HG02588 (cell line): ENCODE data around the gene SLC46A3.
"Not testable (repeated sequence)": the region's sequence is repeated elsewhere in the genome, so short reads cannot be mapped to it uniquely, and the experiment has no call there.

Source experiments
- ATAC-seq: cut with Tn5 transposase; IDR thresholded peaks from one replicate; pipeline ENCODE4 v1.9.1; 2021; ENCODE audit warnings: mild to moderate bottlenecking, moderate library complexity; ENCODE audit not compliant: unreplicated experiment

Gene SLC46A3

DNA sequence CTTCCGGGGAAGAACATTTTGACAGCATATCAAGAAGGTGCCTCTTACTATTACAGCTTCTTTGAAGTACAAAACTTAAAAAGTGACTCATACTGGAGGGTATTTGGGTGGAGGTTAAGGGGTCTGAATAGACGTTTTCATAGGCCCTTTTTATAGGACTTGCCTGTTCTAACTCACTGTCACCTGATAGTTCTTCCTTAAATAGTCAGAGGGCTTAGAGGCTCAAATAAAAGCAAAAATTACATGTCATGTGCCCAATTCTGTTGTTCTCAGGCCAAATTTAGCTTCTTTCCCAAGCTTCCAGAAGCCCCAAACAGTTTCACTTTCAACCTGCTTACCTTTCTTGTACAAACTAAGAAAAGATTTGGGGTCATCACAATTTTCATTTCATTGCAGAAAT is 16.1 kb upstream of the SLC46A3 start:
- ATAC-seq: no peak

DNA sequence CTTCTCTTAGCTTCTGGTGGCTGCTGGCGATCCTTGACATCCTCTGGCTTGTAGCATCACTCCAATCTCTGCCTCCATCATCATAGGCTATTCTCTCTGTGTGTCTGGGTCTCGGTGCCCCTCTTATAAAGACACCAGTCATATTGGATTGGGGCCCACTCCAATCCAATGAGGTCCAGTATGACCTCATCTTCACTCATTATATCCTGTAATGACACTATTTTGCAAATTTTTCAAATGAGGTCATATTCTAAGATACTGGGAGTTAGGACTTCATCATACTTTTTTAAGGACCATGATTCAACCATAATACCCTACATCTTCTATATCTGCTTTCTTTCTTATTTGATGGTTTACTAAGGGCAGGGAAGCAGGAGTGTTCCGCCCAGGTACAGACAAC is 12.0 kb upstream of the SLC46A3 start:
- ATAC-seq: no peak

DNA sequence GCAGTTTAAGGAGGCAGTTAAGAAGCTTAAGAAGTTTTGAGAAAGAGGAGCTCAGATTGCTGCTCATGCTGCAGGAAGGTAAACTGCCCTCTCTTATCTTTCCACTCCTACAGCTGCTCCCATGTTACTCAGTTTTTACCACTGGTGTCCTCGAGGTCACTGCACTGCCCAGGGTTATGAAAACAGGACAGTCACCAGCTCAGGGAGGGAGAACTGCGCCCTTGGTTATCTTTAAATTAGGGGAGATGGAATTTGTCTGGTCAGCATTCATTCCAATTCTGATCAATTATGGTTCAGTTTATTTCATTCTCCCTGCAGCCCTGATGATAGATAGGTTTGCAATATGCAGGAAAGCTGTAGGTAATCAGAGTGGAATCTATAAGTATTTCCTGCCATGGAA is 10.8 kb upstream of the SLC46A3 start:
- no peak for ATAC-seq

DNA sequence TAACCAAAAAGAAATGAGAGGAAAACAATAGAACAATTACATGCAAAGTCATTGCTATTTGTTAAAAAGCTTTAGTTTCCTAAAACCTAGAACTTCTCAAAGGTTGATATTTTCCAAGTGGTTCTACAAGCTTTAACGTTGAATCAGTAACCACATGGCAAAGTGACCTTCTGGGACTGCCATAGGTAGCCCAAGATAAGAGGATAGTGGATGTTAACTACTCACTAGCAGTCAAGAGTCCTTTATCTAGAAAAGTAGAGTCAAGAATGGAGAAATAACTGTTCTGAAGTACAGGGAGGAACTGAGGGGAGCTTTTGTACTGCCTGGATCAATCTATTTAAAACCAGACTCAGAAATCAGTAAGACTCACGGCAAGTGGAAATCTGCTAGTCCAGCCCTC is 9.9 kb upstream of the SLC46A3 start:
- no peak for ATAC-seq

DNA sequence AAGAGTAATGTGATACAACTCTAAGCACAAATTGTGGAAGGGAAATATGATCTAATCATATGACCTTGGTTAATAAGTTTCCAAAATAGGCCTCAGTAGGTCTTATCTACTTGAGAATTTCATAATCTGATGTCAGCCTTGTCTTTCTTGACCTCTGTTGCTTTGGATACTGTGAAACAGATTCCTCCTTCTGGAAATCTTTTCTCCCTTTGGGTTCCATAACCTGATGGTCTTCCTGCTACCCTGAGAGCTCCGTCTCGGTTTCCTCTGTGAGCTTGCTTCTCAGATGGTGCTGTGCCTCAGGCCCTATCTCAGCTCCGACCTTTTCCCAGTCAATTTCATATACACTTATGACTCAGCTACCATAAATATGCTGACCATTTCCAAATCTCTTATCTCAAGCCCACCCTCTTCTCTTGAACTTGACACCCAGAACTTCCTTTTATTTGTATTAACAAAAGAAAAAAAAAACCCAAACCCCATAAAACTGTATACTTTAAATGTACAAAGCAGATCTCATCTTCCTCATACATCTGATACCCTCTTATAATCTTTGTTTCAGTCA is 6.4 kb upstream of the SLC46A3 start:
- no peak for ATAC-seq

DNA sequence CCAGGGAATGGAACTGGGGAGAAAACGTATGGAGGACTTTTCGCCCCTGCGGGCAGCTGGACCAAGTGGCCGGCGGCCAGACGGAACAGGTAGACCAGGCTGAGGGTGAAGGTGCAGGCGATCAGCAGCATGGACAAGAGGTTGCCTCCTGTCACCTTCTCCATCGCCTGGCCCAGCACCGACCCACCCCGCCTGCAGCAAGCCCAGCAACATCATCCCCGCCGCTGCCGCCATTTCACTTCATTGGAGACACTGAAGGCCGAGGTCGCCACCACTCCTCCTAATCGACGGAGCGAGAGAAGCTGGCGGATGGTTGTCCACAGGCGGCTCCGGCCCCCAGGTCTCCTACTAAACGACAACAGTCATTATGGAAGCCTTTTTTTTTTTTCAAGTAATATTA is 5.0 kb upstream of the SLC46A3 start:
- ATAC-seq: no peak

DNA sequence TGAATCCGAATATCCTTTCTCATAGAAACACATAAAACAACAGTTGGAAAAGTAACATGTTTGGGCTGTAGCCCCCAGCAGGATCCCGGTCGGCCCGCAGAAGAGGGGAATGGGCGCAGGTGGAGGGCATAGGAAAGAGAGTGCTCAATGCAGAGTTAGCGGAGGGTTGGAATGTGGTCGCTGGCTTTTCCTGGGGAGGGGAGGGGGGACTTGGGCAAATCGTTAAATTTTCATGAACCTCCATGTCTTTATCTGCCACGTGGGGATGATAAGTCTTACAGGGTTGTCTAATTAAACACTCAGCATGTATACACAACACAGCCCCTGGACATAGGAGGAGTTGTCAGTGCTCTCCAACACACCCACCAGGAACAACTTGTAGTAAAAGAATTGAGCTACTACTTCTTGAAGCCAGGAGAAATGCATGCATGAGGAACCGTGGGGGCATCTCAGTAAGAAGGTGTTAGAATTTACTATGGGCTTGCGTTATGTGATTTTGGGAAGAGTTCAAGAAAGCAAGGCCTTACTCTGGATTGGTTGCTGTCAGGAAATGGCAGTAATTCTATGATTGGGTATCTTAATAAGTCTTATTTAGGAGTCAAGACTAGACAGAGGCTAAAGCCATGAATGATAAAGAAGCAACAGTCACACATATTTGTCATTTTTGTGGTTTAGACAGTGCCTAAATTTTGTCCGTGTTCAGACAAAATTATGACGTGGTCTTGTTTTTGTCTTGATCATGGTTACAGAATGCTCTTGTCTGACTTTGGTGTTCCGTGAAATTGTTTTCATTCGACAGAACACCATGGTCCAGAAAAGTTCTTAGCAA is 671 bp upstream of the SLC46A3 start:
- no peak for ATAC-seq

DNA sequence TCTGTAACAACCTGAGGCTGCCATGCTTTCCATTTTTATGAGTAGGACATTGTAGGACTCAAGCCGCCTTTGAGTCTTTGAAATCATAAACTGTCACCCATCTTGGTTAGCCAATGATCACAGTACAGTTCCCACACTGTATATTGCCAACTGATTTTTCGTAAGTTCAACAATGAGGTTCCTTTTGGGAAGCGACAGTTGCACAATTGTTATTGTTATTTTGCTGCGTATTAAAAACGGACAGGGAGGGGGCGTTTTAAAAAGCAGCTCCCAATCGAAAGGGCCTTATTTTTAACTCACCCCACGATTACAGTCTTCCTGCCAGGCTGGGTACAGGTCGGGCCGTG is 601 bp downstream of the SLC46A3 start:
- no peak for ATAC-seq

DNA sequence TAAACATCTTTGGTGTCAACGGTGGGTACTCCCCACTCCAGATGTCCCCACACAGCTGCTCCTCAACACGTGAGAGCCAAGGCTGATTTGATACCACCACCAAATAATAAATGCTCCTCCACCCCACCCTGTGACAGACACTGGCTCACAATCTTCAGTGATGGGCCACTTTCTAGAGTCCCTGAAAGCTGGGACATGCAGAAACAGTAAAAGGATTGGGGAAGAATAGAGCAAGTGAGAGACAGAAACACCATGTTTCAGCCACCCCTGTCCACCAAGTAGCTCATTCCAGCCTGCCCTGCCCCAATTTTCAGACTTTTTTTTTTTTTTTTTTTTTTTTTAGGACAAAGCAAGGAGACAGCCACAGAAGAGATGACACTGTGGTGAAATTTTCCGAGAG is 1.6 kb downstream of the SLC46A3 start:
- no peak for ATAC-seq

DNA sequence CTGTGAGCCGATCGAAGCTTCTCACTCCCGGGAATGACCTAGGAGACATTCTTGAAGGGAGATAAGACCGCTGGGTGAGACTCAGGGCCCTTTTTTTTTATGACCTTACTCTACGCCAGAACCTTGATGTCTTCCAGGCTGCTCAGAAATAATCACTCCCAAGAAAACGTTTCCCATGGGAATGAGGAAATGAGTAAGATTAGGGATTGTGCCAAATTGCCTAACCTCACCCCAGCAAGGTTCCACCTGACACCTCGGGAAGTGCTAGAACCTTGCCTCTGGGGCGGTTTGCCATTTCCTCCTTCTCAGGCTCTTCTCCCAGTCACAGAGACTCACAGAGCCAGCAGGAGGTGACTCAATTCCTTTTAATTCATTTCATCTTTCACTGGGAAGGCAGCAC is 2.3 kb downstream of the SLC46A3 start:
- no peak for ATAC-seq

DNA sequence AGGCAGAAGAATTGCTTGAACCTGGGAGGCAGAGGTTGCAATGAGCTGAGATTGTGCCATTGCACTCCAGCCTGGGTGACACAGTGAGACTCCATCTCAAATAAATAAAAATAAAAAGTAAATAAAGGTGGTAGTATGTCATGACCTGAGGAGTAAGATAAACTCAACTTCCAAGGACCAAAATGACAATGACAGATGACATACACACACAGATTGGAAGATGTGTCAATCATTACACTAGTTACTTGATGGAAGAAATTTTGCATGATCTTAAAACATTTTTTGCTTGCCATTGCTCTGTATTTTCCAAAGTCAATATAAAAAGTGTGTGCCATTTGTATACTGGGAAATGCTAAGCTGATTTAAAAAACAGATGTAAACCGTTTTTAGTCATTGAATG is 4.1 kb downstream of the SLC46A3 start:
- ATAC-seq: no peak

DNA sequence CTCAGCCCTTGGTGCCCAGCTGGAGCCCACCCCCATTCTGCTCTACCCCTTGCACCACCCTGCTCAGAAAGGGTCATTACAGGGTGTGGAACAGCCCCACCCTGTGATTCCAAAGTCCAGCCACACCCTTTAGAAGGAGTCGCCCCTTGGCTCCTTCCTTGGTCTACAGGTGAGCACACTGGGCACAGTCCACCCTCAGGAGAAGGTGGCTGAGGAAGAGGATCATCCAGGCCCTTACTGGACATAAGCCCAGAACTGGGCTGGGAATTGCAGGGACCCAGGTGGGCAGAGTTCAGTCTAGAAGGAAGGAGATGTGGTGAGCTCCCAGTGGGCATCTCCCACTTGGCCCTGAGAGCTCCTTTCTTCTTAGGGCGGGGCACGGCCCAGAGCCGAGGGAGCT is 8.6 kb downstream of the SLC46A3 start:
- no peak for ATAC-seq

DNA sequence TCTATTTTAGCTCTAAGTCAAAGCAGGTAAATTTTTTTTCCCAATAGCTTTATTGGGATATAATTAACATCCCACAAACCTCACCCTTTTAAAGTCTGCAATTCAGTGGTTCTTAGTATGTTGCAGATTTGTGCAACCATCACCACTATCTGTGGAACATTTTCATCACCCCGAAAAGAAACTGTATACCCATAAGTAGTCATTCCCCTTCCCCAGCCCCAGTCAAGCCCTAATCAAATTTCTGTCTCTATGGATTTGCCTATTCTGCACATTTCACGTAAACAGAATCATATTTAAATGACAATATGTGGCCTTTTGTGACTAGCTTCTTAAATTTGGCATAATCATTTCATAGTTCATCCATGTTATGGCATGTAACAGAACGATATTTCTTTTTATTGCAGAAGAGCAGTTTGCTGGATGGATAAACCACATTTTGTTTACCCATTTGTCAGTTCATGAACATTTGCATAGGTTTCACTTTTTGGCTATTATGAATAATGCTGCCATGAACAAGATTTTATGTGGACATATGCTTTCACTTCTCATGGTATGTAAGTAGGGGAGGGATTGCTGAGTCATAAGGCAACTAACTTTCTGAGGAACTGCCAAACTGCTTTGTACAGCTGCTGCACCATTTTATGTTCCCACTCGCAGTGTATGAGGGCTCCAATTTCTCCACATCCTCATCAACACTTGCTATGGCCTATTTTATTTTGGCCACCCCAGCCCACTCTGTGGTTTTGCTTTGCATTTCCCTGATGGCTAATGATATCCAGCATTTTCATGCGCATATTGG is 10.9 kb downstream of the SLC46A3 start:
- ATAC-seq: peak; percentile 96

DNA sequence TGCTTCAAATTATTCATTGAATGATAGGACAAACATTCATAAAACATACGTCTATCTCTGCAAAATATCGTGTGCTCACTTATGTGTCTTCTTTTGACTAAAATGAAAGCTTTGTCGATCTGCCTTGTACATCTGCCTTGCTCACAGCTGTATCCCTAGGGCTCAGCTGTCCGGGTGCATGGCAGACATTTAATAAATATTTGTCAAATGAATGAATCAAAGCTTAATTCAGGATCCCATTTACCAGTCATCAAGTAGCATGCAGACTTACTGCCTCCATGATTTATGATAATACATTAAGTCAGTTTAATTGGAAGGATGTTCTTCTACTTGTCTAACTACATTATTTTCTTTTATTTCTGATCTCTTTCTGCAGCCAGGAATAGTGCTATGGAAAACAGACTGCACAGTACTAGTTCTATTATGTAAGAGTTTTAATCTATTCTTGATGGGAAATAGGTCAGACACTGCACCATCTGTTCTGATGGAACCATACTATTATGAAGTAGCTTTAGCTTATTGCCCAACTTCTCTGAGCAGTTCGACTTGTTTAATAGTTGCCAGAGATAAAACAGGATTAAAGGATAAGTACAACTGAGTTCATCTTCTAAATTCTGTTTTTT is 13.2 kb downstream of the SLC46A3 start:
- ATAC-seq: no peak

DNA sequence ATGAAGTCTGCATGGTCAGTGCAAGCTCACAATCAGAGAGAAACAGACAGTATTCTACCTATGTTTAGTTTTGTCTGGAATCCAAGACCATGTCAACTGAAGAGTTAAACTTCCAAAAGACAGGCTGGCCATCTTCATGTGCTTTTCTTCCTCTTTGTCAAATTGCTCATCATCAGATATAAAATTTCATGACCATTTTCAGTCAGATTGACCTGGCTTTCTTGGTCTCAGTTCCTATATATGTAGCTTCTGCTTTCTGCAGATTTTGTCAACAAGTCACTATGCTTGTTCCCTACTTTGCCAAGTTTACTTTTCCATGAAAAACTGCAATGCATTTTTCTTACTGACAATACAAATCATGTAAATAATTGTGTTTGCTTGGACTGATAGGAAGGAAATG is 13.9 kb downstream of the SLC46A3 start:
- ATAC-seq: no peak

DNA sequence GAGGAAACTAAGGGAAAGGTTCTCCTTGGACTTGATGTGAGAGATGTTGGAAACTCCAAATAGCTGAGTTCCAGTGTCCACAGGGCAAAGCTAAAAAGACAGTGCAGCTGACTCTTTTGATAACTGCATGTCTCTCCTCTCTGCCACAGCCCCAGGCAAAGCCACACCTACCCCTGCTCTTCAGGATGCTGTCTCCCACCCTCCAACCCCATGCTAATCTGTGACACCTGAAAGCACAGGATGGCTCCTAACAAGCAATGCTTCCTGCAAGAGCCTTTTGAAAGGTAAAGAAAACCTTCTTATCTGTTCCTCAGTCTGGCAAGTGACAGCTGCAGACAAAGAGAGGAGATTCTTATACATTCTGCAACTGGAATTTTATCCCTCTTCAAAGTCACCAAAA is 14.5 kb downstream of the SLC46A3 start:
- no peak for ATAC-seq

DNA sequence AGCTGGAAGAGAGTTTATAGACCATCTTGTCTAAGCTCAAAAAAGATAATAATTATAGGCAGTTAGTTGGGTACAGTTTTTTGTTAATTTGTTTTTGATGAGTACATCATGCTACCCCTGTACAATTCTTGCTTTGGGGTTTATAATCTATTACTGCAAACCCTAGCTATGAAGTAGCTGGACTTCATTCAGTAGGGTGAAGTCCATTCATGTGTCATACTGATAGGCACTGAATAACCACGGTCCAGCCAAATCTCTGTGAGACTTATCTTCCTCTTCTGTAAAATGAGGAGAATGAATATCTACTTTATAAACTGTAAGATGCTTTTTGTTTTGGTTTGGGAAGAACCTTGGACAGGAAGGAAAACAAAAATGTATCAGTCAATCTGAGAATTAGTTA is 19.5 kb downstream of the SLC46A3 start:
- ATAC-seq: no peak

DNA sequence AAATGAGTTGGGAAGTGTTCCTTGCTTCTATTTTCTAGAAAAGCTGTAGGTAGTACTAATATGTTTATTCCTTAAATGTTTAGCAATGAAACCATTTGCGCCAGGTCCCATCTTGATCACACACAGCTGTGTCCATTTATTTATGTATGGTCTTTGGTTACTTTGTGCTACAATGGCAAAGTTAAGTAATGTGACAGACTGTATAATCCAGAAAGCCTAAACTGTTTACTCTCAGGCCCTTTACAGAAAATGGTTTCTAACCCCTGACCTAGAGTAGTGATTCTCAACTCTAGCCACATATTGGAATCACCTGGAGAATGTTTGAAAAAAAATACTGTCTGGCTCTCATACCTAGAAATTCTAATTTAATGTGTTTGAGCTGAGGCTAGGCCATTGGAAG is 21.3 kb downstream of the SLC46A3 start:
- ATAC-seq: no peak

DNA sequence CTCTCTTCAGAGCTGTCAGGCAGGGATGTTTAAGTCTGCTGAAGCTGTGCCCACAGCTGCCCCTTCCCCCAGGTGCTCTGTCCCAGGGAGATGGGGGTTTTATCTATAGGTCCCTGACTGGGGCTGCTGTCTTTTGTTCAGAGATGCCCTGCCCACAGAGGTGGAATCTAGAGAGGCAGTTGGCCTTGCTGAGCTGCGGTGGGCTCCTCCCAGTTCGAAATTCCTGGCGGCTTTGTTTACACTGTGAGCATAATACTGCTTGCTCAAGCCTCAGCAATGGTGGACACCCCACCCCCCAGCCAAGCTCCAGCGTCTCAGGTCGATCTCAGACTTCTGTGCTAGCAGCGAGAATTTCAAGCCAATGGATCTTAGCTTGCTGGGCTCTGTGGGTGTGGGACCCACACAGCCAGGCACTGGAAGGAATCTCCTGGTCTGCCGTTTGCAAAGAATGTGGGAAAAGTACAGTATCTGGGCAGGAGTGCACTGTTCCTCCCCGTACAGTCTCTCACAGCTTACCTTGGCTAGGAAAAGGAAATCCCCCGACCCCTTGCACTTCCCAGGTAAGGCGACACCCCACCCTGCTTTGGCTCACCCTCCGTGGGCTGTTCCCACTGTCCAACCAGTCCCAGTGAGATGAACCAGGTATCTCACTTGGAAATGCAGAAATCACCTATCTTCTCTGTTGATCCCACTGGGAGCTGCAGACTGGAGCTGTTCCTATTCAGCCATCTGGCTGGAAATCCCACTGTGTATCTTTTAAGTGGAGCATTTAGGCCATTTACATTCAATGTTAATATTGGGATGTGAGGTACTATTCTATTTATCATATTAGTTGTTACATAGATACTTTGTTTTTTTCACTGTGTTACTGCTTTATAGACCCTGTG is 24.9 kb downstream of the SLC46A3 start:
- ATAC-seq: not testable (repeated sequence)

DNA sequence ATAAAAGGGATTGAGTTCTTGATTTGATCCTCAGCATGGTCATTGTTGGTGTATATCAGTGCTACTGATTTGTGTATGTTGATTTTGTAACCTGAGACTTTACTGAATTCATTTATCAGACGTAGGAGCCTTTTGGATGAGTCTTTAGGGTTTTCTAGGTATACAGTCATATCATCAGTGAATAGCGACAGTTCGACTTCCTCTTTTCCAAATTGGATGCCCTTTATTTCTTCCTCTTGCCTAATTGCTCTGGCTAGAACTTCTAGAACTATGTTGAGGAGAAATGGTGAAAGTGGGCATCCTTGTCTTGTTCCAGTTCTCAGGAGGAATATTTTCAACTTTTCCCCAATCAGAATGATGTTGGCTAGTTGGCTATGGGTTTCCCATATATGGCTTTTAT is 32.9 kb downstream of the SLC46A3 start:
- no peak for ATAC-seq

DNA sequence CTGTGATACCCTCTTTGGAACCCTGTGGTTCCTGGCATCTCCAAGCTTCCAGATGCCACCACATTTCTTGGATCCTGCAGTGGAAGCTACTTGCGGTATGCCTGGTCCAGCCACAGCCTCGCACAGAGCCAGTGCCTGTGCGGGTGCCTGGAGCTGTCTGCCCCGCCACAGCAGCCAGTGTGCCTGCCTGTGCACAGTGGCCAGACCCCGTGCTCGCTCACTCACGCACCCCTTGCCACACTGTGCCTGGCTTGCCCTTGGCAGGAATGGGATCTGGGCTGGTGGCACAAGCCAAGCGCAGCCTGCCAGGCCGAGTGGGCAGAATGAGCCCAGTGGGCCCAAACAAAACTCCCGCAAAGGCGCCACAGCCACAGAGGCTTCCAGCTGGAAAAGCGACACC is 33.7 kb downstream of the SLC46A3 start:
- ATAC-seq: no peak
